GM12878 (cell line): ENCODE measurements around the gene TMEM37. TPM values are rescaled to one million over a fixed set of nuclear protein-coding genes. Genes with fewer than 3 reads are reported as not detected.

Experiments
- ATAC-seq: fragments of 200-7000 bp; cut with Tn5 transposase; 3 replicates; pipeline ENCODE4 v1.9.1; 2020; ENCODE audit warnings: mild to moderate bottlenecking, moderate library complexity
- BruUV-seq: library from RNA; stranded (reverse); fragments of 400-500 nt; replicated peaks from 2 replicates; lab custom pipeline; 2021; lab: Mats Ljungman, UMichigan
- CTCF ChIA-PET: fragments of 300-600 bp; sonication (Branson Sonifier 250); formaldehyde crosslinking; extraction: SDS; loops from one replicate; lab custom pipeline; 2021; ENCODE audit warnings: inconsistent platforms; lab: Yijun Ruan, JAX
- POLR2A ChIA-PET: fragments of 350-600 bp; formaldehyde crosslinking; extraction: SDS; loops from one replicate; lab custom pipeline; 2021; ENCODE audit warnings: inconsistent platforms; lab: Charles Lee
- RAD21 ChIA-PET: fragments of 300-600 bp; sonication (Branson Sonifier 250); formaldehyde crosslinking; loops from one replicate; lab custom pipeline; 2023; ENCODE audit warnings: antibody characterized with exemption; ENCODE audit not compliant: unreplicated experiment; lab: Charles Lee
- SMC1A ChIA-PET: fragments of 300-600 bp; sonication (Branson Sonifier 250); formaldehyde crosslinking; loops from one replicate; lab custom pipeline; 2023; ENCODE audit not compliant: unreplicated experiment, uncharacterized antibody; lab: Charles Lee
- DNase-seq: peaks from one replicate; pipeline ENCODE4 v3.0.0-alpha.2; 2011; ENCODE audit warnings: low read depth, low spot score
- FAIRE-seq: peaks from 3 replicates; lab custom pipeline; 2011; peaks lifted over from hg19 to GRCh38; lab: Jason Lieb, UNC
- H2AFZ ChIP-seq: 2 replicates; pipeline ENCODE4 v1.6.0; 2011; ENCODE audit warnings: low read depth, low read length, control low read depth; ENCODE audit not compliant: control insufficient read depth
- H3K27ac ChIP-seq: 2 replicates; pipeline ENCODE4 v1.5.1; 2011; ENCODE audit warnings: control low read depth; ENCODE audit not compliant: control insufficient read depth, insufficient read depth
- H3K27me3 ChIP-seq, 2 experiments: replicated peaks in 1 of 2; 2 replicates each; pipeline versions ENCODE4 v1.6.0 to v1.6.1; 2011; ENCODE audit warnings: low read length in 1 of 2; ENCODE audit not compliant: control insufficient read depth in 2 of 2, insufficient read depth in 2 of 2
- H3K36me3 ChIP-seq, 2 experiments: 2 replicates each; pipeline ENCODE4 v1.5.1; 2011; ENCODE audit warnings: low read length in 1 of 2; ENCODE audit not compliant: control insufficient read depth in 2 of 2, insufficient read depth in 2 of 2
- H3K4me1 ChIP-seq: 2 replicates; pipeline ENCODE4 v1.6.1; 2011; ENCODE audit warnings: mild to moderate bottlenecking, low read length, moderate library complexity, mixed read lengths; ENCODE audit not compliant: control insufficient read depth, insufficient read depth
- H3K4me2 ChIP-seq: 2 replicates; pipeline ENCODE4 v1.6.0; 2011; ENCODE audit warnings: control low read depth; ENCODE audit not compliant: control insufficient read depth, insufficient read depth
- H3K4me3 ChIP-seq: fragments of 200-600 bp; sonication (generic); 2 replicates; pipeline ENCODE4 v1.5.1; 2016
- H3K79me2 ChIP-seq: 2 replicates; pipeline ENCODE4 v1.6.0; 2011; ENCODE audit warnings: low read length; ENCODE audit not compliant: control insufficient read depth, insufficient read depth
- H3K9ac ChIP-seq: 2 replicates; pipeline ENCODE4 v1.8.0; 2011; ENCODE audit warnings: low read length, control low read depth, mixed read lengths; ENCODE audit not compliant: control insufficient read depth, insufficient read depth
- H3K9me3 ChIP-seq: replicated peaks from 3 replicates; pipeline ENCODE4 v1.5.1; 2011; ENCODE audit warnings: mild to moderate bottlenecking, low read length; ENCODE audit not compliant: control insufficient read depth, insufficient read depth
- H4K20me1 ChIP-seq: 2 replicates; pipeline ENCODE4 v1.6.0; 2011; ENCODE audit not compliant: control insufficient read depth, insufficient read depth
- EED ChIP-seq: sonication (generic); IDR thresholded peaks from 2 replicates; pipeline ENCODE4 v1.6.1; 2016; ENCODE audit warnings: antibody characterized with exemption, low read depth
- IKZF1 ChIP-seq: fragments of 450-650 bp; conservative IDR thresholded peaks from 2 replicates; pipeline ENCODE4 v1.6.1; 2017; ENCODE audit warnings: antibody characterized with exemption, mild to moderate bottlenecking
- RBBP5 ChIP-seq: fragments of 200-600 bp; sonication (generic); conservative IDR thresholded peaks from 2 replicates; pipeline ENCODE4 v1.6.1; 2016
- SIN3A ChIP-seq: IDR thresholded peaks from 2 replicates; pipeline ENCODE4 v1.6.1; 2012; ENCODE audit warnings: low read depth, low read length, improper control_type of control experiment
- SUZ12 ChIP-seq: fragments of 200-600 bp; sonication (generic); IDR thresholded peaks from one replicate; pipeline ENCODE4 v1.6.1; 2018; ENCODE audit warnings: antibody characterized with exemption, mild to moderate bottlenecking; ENCODE audit not compliant: unreplicated experiment
- TBL1XR1 ChIP-seq: IDR thresholded peaks from 2 replicates; pipeline ENCODE4 v1.6.1; 2012; ENCODE audit warnings: low read depth, low read length, improper control_type of control experiment
- ZNF687 ChIP-seq: fragments of 450-650 bp; IDR thresholded peaks from 2 replicates; pipeline ENCODE4 v1.6.1; 2017; ENCODE audit warnings: mild to moderate bottlenecking, moderate library complexity
- WGBS: methylation state at CpG from one replicate; pipeline ENCODE4 v1.1.6; 2016; ENCODE audit warnings: low lambda C conversion rate; ENCODE audit not compliant: insufficient replicate concordance, insufficient coverage; ENCODE audit errors: missing lambda C conversion rate; 5-methylcytosine and 5-hydroxymethylcytosine counted together
- in situ Hi-C: fragments of 300-500 bp; cut with MboI; formaldehyde crosslinking; loops from 9 replicates; pipeline ENCODE4 v1.14.3; 2018; ENCODE audit warnings: mixed read lengths
- intact Hi-C: fragments of 100-400 bp; cut with micrococcal nuclease; formaldehyde crosslinking; loops from one replicate; pipeline ENCODE4 v1.14.2; 2022; ENCODE audit not compliant: unreplicated experiment
- polyA plus RNA-seq, 11 experiments: library from polyadenylated mRNA; depleted of rRNA in 4 of 11; unstranded in 6 of 11; stranded (reverse) in 5 of 11; fragments of >200 nt; fragmentation: Nextera tagmentation in 4 of 11; fragmentation: Illumina TruSeq in 1 of 11; extraction: Ambion mirVana in 4 of 11; extraction: Trizol in 1 of 11; gene quantifications; 1 replicate in 1 of 11; 2 replicates in 10 of 11; pipeline versions ENCODE4 v1.2.1 to v1.2.3, GENCODE V29; 2011 to 2016; ENCODE audit warnings: inconsistent platforms in 2 of 11, missing spikeins in 2 of 11, low read depth in 1 of 11
- total RNA-seq, 4 experiments: library from RNA; depleted of rRNA in 3 of 4; stranded (reverse); fragments of >200 nt in 3 of 4; fragmentation: Illumina TruSeq in 1 of 4; extraction: Trizol in 1 of 4; gene quantifications; 2 replicates each; pipeline versions ENCODE4 v1.2.1 to v1.2.3, GENCODE V29; 2013 to 2021
- TF ChIP-seq, protein P1 (sequence below): fragments of 450-650 bp; IDR thresholded peaks from 2 replicates; pipeline ENCODE4 v1.6.1; 2016; ENCODE audit warnings: mild to moderate bottlenecking
- TF ChIP-seq, protein P2 (sequence below): IDR thresholded peaks from 2 replicates; pipeline ENCODE4 v1.6.1; 2012; ENCODE audit warnings: low read depth, low read length, improper control_type of control experiment

TMEM37 gene
- total and polyA plus RNA-seq, 10 of the 15 experiments (the other 5 are each of a cell fraction or from before 2014, with no cell fraction given): 0.07 to 0.67 (median 0.24) TPM; not detected in 3

GRCh38 chr2:119431976-119432850, 559 bp downstream of the TMEM37 start:
- no peak for TF ChIP-seq RBBP5
- TF ChIP-seq SIN3A: no peak
- no peak for TF ChIP-seq IKZF1
- no peak for TF ChIP-seq TBL1XR1
- TF ChIP-seq, protein P1, sequence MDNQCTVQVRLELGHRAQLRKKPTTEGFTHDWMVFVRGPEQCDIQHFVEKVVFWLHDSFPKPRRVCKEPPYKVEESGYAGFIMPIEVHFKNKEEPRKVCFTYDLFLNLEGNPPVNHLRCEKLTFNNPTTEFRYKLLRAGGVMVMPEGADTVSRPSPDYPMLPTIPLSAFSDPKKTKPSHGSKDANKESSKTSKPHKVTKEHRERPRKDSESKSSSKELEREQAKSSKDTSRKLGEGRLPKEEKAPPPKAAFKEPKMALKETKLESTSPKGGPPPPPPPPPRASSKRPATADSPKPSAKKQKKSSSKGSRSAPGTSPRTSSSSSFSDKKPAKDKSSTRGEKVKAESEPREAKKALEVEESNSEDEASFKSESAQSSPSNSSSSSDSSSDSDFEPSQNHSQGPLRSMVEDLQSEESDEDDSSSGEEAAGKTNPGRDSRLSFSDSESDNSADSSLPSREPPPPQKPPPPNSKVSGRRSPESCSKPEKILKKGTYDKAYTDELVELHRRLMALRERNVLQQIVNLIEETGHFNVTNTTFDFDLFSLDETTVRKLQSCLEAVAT: 0 out of 2 replicates have a peak, but pooled peaks have one; percentile 46
- TF ChIP-seq ZNF687: no peak
- TF ChIP-seq, protein P2, sequence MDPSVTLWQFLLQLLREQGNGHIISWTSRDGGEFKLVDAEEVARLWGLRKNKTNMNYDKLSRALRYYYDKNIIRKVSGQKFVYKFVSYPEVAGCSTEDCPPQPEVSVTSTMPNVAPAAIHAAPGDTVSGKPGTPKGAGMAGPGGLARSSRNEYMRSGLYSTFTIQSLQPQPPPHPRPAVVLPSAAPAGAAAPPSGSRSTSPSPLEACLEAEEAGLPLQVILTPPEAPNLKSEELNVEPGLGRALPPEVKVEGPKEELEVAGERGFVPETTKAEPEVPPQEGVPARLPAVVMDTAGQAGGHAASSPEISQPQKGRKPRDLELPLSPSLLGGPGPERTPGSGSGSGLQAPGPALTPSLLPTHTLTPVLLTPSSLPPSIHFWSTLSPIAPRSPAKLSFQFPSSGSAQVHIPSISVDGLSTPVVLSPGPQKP: no peak
- peak; percentile 51 for TF ChIP-seq SUZ12
- no peak; the same call in 1 of the 2 replicates for TF ChIP-seq EED
- intact Hi-C loops: no loop called here
- Histone ChIP-seq H3K27me3 (peaks cover 0 to 5% of the 10 kb centered on the region in 2 experiments; a peak in 2 of 4 replicates), H3K4me2 (peak overlapping the region; percentile 75), H3K79me2 (no peaks in the 10 kb centered on the region), H3K9me3 (no peaks in the 10 kb centered on the region), H4K20me1 (no peaks in the 10 kb centered on the region), H3K36me3 (no peaks in the 10 kb centered on the region), H3K4me1 (peaks cover 17% of the 10 kb centered on the region), H3K4me3 (peak overlapping the region; percentile 64; the same call in 1 of the 2 replicates), H3K9ac (no peak overlapping the region; the same call in 1 of the 2 replicates), H2AFZ (no peak overlapping the region), H3K27ac (no peak overlapping the region)
- SMC1A ChIA-PET: interaction anchor here (0.6 to 3.7 kb wide), 3 partner anchors 17 to 45 kb away, joined by 3 to 23 read pairs (median 4); no protein-coding TSS in a partner anchor
- CTCF ChIA-PET: interaction anchor here (0.7 kb wide), 1 partner anchor 26 kb away, joined by 3 read pairs; no protein-coding TSS in a partner anchor
- no TSS peak for BruUV-seq
- no peak for FAIRE-seq
- ATAC-seq: no peak; the same call in 2 of the 3 replicates
- POLR2A ChIA-PET: no interaction called here
- RAD21 ChIA-PET: interaction anchor here (1.9 kb wide), 1 partner anchor 16 kb away, joined by 9 read pairs; no protein-coding TSS in a partner anchor
- in situ Hi-C loops: no loop called here
- 33% methylated on average over 42 of the region's 53 CpGs for WGBS
- DNase-seq: no peak
